NB4 (cell line): Measurements from ENCODE around the gene ELMOD1.

Experiments
- CTCF ChIP-seq: IDR thresholded peaks from one replicate; pipeline ENCODE4 v1.5.1; 2012; ENCODE audit warnings: low read depth, low read length
- MAX ChIP-seq: IDR thresholded peaks from 2 replicates; pipeline ENCODE4 v1.6.1; 2011; ENCODE audit warnings: low read depth, low read length
- MYC ChIP-seq: IDR thresholded peaks from 2 replicates; pipeline ENCODE4 v1.6.1; 2011; ENCODE audit warnings: low read depth, low read length
- POLR2A ChIP-seq: IDR thresholded peaks from 2 replicates; pipeline ENCODE4 v1.6.1; 2011; ENCODE audit warnings: mild to moderate bottlenecking; ENCODE audit not compliant: insufficient read length; ENCODE audit errors: extremely low read depth

- TF ChIP-seq CTCF (no peak), MAX (no peak), POLR2A (no peak), MYC (no peak)
Measured at GRCh38 chr11:107677924-107678631, 87.1 kb downstream of the ELMOD1 start.
